Measurements from ENCODE around the gene ZNF681.
"Not testable (repeated sequence)": the region's sequence is repeated elsewhere in the genome, so short reads cannot be mapped to it uniquely, and the experiment has no call there.

The ZNF681 gene

DNA sequence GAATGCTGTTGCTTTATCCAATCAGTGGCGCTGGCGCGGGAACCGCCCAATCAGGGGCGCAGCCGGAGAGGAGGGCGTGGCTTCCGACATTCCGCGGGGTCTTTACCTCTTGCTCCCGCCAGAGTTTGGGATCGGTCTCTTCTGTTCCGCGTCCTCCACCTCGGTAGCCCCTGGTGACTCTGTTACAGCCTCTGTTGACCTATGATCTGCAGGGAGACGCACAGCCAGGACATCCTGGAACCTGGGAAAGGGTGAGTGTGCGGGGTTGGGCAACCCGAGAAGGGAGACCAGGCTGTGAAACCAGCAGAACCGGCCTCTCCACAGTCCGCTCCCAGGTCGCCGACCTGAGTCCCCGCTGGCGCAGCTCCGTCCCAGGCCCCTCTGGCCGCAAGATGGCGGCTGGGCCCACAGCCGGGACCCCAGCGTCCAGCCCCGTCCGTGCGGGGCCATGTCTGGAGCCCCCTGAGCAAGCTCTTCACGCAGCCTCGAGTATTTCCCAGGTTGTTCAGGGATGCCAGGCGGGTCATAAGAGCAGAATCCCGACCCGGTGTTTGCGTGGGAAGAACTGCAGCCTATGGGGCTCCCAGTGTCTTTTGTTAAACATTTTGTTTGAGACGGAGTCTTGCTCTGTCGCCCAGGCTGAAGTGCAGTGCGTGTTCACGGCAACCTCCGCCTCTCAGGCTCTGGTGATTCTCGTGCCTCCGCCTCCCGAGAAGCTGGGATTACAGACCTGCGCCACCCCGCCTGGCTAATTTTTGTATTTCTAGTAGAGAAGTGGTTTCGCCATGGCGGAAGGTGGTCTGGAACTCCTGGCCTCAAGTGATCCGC, 4.4 kb upstream of the ZNF681 start:
- DNase-seq (ENCODE audit: low spot score in 2 of 2) (peak; percentile 64 to 88), ATAC-seq (peak; percentile 79)
- peak overlapping the region; percentile 86 for H3K4me3 Mint-ChIP-seq
- H3K27ac Mint-ChIP-seq, result peak overlapping the region; percentile 48
- H3K36me3 Mint-ChIP-seq, result peaks cover 5% of the 10 kb centered on the region
- peaks cover 29% of the 10 kb centered on the region for H3K4me1 Mint-ChIP-seq
- H3K9me3 Mint-ChIP-seq, result no peaks in the 10 kb centered on the region

DNA sequence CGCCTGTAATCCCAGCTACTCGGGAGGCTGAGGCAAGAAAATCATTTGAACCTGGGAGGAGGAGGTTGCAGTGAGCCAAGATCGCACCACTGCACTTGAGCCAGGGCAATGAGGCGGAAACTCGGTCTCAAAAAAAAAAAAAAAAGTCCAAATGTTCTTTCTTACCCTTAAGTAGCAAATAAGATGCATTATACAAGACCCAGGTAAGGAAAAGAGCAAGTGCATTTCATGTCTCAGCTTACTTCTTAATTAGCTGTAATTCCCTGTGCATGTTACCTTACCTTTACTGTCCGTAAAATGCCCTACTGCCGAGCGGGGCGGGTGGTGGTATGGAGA, 3.8 kb upstream of the ZNF681 start:
- ATAC-seq, result no peak
- Mint-ChIP-seq H3K4me1 (peaks cover 29% of the 10 kb centered on the region), H3K9me3 (no peaks in the 10 kb centered on the region), H3K36me3 (peaks cover 5% of the 10 kb centered on the region), H3K4me3 (peak overlapping the region; percentile 86), H3K27ac (peak overlapping the region; percentile 48)
- DNase-seq (ENCODE audit: low spot score in 2 of 2), result no peak

DNA sequence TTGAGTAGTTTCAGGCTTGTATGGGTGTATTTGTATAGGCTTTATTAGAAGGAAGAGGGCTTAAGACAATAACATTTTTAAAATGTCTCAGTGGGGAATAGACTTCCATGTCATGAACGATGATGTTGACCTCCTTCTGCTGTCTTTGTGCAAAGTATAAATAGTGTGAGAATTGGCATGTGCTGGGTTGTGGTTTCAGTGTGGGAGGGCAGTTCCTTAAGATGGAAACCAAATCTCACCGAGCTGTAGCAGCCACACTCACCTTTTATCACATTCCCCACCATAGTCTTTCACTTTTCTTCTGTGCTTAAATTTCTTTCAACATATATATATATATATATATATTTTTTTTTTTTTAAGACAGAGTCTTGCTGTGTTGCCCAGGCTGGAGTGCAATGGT, 1.6 kb upstream of the ZNF681 start:
- peaks cover 26% of the 10 kb centered on the region for H3K4me1 Mint-ChIP-seq
- not testable (repeated sequence) for ATAC-seq; DNase-seq (ENCODE audit: low spot score in 2 of 2); H3K4me3 Mint-ChIP-seq; H3K9me3 Mint-ChIP-seq; H3K27ac Mint-ChIP-seq; H3K36me3 Mint-ChIP-seq

DNA sequence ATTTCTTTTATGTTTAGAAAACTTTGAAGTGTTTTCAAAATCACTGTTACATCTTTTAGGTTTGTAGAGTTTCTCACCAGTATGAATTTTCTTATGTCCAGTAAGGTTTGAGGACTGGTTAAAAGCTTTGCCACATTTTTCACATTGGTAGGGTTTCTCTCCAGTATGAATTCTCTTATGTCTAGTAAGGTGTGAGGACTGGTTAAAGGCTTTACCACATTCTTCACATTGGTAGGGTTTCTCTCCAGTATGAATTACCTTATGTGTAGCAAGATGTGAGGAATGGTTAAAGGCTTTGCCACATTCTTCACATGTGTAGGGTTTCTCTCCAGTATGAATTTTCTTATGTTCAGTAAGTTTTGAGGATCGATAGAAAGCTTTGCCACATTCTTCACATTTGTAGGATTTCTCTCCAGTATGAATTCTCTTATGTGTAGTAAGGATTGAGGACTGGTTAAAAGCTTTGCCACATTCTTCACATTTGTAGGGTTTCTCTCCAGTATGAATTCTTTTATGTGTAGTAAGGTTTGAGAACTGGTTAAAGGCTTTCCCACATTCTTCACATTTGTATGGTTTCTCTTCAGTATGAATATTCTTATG, 15.0 kb downstream of the ZNF681 start:
- Mint-ChIP-seq H3K9me3 (peaks cover 16% of the 10 kb centered on the region), H3K36me3 (peaks cover 22% of the 10 kb centered on the region)
- DNase-seq (ENCODE audit: low spot score in 2 of 2); ATAC-seq; H3K4me1 Mint-ChIP-seq; H3K27ac Mint-ChIP-seq; H3K4me3 Mint-ChIP-seq: not testable (repeated sequence)

DNA sequence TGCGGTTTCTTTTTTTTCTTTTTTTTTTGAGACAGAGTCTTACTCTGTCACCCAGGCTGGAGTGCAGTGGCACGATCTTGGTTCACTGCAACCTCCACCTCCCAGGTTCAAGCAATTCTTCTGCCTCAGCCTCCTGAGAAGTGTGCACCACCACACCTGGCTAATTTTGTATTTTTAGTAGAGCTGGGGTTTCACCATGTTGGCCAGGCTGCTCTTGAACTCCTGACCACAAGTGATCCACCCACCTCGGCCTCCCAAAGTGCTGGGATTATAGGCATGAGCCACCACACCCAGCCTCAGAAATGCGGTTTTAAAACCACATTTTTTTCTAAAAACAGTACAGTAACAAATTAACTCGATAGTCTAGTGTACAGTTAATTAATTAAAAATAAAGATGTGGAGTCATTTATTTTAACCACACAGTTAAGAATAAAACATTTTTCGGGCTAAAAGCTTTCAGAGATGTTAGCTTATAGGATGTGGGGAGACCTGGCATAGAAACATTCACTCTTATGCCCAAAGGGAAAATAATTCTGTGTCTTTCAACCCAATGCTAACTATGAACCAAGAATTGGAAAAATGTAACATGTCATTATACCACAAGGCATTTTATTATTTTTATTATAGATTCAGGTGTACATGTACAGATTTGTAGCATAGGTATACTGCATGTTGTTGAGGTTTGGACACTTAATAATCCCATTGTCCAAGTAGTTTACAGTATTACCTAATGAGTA, 27.8 kb downstream of the ZNF681 start:
- peaks cover 10% of the 10 kb centered on the region for H3K9me3 Mint-ChIP-seq
- H3K4me3 Mint-ChIP-seq; ATAC-seq; H3K4me1 Mint-ChIP-seq; H3K36me3 Mint-ChIP-seq; DNase-seq (ENCODE audit: low spot score in 2 of 2); H3K27ac Mint-ChIP-seq: not testable (repeated sequence)

DNA sequence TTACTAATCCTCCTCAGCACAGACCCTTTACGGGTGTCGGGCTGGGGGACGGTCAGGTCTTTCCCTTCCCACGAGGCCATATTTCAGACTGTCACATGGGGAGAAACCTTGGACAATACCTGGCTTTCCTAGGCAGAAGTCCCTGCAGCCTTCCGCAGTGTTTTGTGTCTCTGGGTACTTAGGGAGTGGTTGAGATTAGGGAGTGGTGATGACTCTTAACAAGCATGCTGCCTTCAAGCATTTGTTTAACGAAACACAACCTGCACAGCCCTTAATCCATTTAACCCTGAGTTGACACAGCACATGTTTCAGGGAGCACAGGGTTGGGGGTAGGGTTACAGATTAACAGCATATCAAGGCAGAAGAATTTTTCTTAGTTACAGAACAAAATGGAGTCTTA, 34.5 kb downstream of the ZNF681 start:
- H3K36me3 Mint-ChIP-seq; DNase-seq (ENCODE audit: low spot score in 2 of 2); H3K27ac Mint-ChIP-seq; H3K9me3 Mint-ChIP-seq; H3K4me3 Mint-ChIP-seq; H3K4me1 Mint-ChIP-seq; ATAC-seq: not testable (repeated sequence)

DNA sequence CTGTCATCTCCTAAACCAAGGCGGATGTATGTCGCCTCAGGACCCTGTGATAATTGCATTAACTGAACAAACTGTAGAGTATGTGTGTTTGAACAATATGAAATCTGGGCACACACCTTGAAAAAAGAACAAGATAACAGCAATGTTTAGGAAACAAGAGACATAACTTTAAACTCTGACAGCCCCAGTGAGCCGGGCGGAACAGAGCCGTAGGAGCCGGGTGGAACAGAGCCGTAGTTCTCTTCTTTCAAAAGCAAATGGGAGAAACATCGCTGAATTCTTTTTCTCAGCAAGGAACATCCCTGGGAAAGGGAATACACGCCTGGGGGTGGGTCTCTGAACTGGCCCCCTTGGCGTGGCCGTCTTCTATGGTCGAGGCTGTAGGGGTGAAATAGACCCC, 39.9 kb downstream of the ZNF681 start:
- H3K9me3 Mint-ChIP-seq, result no peaks in the 10 kb centered on the region
- no peaks in the 10 kb centered on the region for H3K36me3 Mint-ChIP-seq
- no peak for ATAC-seq
- H3K4me3 Mint-ChIP-seq, result peak overlapping the region; percentile 26
- H3K4me1 Mint-ChIP-seq, result peaks cover 12% of the 10 kb centered on the region
- H3K27ac Mint-ChIP-seq, result no peak overlapping the region
- no peak for DNase-seq (ENCODE audit: low spot score in 2 of 2)

DNA sequence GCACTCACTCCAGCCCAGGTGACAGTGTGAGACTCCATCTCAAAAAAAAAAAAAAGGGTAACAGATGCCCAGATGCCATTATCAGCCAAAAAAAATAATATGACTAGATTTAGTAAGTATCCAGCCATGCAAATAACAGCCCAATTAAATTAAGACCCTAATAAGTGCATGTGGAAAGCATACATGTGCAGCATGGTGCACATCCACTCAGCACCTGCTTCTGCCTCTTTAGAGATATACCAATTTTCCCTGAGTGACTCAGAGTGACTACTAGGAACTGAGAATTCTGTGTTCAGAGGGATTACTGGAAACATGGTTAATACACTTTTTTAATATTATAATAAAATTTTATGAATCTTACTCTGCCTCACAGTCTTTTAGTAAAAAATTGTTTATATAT, 41.9 kb downstream of the ZNF681 start:
- Mint-ChIP-seq H3K27ac (no peak overlapping the region), H3K36me3 (no peaks in the 10 kb centered on the region), H3K9me3 (no peaks in the 10 kb centered on the region), H3K4me3 (no peak overlapping the region), H3K4me1 (peaks cover 12% of the 10 kb centered on the region)
- DNase-seq (ENCODE audit: low spot score in 2 of 2) (no peak), ATAC-seq (no peak)

DNA sequence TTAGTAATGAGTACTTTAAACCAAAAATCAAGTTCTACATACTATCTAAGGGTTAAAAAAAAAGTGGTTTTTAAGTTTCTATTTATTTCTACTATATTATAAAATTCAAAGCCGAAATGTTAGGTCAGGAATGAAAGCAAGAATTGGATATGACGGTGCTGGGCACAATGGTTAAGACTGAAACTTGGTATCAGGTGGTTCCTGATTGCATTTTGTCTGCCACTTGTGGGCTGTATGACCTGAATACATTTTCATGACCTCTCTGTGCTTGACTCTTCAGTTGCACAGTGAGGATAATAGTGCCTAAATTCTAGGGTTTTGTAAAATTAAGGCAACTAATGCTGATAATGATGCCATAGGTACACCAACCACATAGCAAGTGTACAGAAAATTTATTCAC, 49.3 kb downstream of the ZNF681 start:
- ATAC-seq (no peak), DNase-seq (ENCODE audit: low spot score in 2 of 2) (no peak)
- H3K4me3 Mint-ChIP-seq, result no peak overlapping the region
- H3K36me3 Mint-ChIP-seq, result no peaks in the 10 kb centered on the region
- H3K27ac Mint-ChIP-seq, result no peak overlapping the region
- no peaks in the 10 kb centered on the region for H3K9me3 Mint-ChIP-seq
- H3K4me1 Mint-ChIP-seq, result no peaks in the 10 kb centered on the region

DNA sequence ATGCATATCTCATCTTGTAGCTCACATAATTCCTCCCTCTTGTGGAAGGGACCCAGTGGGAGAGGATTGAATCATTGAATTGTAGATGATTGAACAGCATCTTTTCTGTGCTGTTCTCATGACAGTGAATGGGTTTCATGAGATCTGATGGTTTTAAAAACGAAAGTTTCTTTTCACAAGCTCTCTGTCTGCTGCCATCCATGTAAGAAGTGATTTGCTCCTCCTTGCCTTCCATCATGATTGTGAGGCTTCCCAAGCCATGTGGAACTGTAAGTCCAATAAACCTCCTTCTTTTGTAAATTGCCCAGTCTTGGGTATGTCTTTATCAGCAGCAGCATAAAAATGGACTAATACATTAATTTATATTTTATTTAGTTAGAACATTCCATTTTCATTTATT, 52.0 kb downstream of the ZNF681 start:
- Mint-ChIP-seq H3K9me3 (no peaks in the 10 kb centered on the region), H3K36me3 (no peaks in the 10 kb centered on the region), H3K27ac (no peak overlapping the region), H3K4me3 (no peak overlapping the region), H3K4me1 (no peaks in the 10 kb centered on the region)
- ATAC-seq (no peak), DNase-seq (ENCODE audit: low spot score in 2 of 2) (no peak)

DNA sequence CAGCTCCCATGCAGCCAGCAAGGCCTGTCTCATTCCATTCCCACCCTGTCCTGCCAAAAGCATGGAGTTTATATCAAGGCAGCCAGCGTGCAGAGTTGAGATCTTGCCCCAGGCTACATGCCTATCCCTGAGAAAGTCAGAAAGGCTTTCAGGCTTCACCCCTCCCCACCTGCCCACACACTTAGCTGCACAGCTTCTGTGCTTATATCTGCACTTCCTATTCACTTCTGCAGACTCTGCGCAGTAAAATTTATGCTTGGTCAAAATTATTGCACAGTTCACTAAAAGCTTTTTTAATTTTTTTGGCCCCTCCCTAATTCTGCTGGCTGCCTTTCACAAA, 59.2 kb downstream of the ZNF681 start:
- no peaks in the 10 kb centered on the region for H3K9me3 Mint-ChIP-seq
- no peak for DNase-seq (ENCODE audit: low spot score in 2 of 2)

DNA sequence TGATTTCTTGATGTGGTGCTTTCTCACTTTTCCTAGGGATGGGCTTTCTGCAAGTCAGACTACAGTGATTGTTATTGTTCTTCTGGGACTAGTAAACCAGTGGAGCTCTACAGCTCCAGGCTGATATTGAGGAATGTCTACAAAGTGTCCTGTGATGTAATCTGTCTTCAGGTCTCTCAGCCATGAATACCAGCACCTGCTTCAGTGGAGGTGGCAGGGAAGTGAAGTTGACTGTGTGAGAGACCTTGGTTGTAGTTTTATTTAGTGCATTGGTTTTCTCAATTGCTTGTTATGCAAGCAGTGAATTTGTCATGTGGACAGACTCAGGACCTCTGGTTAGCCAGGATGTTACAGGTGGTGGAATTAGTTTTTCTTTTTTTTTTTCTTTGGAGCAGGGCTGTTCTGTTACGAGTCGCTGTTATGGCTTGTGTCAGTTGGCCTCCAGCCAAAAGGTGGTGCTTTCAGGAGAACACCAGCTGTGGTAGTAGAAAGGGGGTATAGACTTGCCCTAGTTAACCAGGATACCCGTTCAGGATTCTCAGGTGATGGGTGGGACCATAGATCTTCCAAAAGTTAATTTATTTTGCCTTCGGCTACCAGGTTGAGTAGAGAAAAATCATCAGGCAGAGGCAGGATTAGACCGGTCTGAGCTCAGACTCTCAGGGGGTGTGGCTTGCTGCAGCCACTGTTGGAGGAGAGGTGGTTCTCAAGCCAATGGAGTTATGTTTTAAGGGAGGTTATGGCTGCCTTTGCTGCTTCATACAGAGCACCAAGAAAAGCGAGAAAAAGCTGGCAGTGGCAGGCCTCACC, 59.8 kb downstream of the ZNF681 start:
- Mint-ChIP-seq H3K4me1 (no peaks in the 10 kb centered on the region), H3K27ac (no peak overlapping the region)
- ATAC-seq, result no peak

More for the DNA sequence above, 59.2 kb downstream of the ZNF681 start:
- no peaks in the 10 kb centered on the region for H3K4me1 Mint-ChIP-seq
- H3K4me3 Mint-ChIP-seq, result no peak overlapping the region
- H3K36me3 Mint-ChIP-seq, result no peaks in the 10 kb centered on the region
- ATAC-seq, result no peak
- no peak overlapping the region for H3K27ac Mint-ChIP-seq

DNA sequence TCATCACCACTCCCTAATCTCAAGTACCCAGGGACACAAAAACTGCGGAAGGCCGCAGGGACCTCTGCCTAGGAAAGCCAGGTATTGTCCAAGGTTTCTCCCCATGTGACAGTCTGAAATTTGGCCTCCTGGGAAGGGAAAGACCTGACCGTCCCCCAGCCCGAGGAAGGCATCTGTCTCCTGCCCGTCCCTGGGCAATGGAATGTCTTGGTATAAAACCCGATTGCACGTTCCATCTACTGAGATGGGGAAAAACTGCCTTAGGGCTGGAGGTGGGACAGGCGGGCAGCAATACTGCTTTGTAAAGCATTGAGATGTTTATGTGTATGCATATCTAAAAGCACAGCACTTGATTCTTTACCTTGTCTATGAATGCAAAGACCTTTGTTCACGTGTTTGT, 65.8 kb downstream of the ZNF681 start:
- H3K4me3 Mint-ChIP-seq; H3K27ac Mint-ChIP-seq; H3K4me1 Mint-ChIP-seq; H3K9me3 Mint-ChIP-seq; DNase-seq (ENCODE audit: low spot score in 2 of 2); H3K36me3 Mint-ChIP-seq; ATAC-seq: not testable (repeated sequence)

More for the DNA sequence above, 59.8 kb downstream of the ZNF681 start:
- no peak for DNase-seq (ENCODE audit: low spot score in 2 of 2)
- Mint-ChIP-seq H3K4me3 (no peak overlapping the region), H3K36me3 (no peaks in the 10 kb centered on the region), H3K9me3 (no peaks in the 10 kb centered on the region)
